ENCODE measurements around the gene SLC16A3.

The SLC16A3 gene

GRCh38 chr17:82287013-82287867, 58.4 kb downstream of the SLC16A3 start:
- no peak for DNase-seq (ENCODE audit: low read depth in 2 of 2)

GRCh38 chr17:82287868-82288801, 59.3 kb downstream of the SLC16A3 start:
- DNase-seq (ENCODE audit: low read depth in 2 of 2) = no peak

All from stimulated activated CD8-positive, alpha-beta memory T cell treated with anti-CD3 and anti-CD28 coated beads, Interleukin-7, amount 100 ng/mL, for 4 hours (primary cell).